Measurements from ENCODE around the gene RNASEH2A.

The RNASEH2A gene

DNA sequence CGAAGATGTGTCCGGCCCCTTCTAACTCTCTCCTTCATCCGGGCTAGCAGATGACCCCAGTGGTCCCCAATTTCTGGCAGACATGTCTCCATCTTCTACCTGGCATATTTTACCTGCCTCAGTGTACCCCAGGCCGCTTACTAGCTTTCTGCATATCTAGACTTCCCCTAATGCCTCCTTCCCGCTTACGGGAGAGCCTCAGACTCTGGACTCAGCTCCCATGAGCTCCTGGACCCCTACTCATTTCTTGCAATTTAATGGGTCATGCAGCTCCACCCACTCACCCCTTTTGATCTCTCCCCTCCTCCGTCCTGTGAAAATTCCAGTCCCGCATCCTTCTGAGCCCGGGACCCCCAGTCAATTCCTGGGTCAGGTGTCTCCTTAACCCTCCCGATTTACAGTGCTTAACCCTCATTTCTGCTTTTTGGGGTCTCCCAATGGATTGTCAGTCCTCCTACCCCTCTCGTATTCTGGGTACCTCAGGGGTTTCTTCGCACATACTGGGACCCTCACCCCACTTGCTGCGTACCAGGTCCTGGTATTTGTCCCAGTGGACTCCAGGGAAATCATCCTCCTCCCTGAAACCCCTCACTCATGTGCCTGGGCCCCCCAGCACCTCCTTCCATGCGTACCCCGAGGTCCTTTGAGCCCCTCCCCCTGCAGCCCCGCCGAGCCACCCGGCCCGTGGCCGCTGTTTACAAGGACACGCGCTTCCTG lies 15.6 kb upstream of the RNASEH2A start:
- Histone ChIP-seq H3K4me3 (ENCODE audit: low read depth in 1 of 2, low read length in 1 of 2) (peak overlapping the region; percentile 87 to 99), H3K4me1 (ENCODE audit: control insufficient read depth in 1 of 2, insufficient read depth in 1 of 2, low read depth in 1 of 2, low read length in 1 of 2) (peaks cover 47 to 60% of the 10 kb centered on the region in 2 experiments), H3K36me3 (peaks cover 8% of the 10 kb centered on the region), H3K27me3 (no peaks in the 10 kb centered on the region), H3K27ac (peak overlapping the region; percentile 100), H3K9me3 (no peaks in the 10 kb centered on the region)
- TF ChIP-seq, protein P1, sequence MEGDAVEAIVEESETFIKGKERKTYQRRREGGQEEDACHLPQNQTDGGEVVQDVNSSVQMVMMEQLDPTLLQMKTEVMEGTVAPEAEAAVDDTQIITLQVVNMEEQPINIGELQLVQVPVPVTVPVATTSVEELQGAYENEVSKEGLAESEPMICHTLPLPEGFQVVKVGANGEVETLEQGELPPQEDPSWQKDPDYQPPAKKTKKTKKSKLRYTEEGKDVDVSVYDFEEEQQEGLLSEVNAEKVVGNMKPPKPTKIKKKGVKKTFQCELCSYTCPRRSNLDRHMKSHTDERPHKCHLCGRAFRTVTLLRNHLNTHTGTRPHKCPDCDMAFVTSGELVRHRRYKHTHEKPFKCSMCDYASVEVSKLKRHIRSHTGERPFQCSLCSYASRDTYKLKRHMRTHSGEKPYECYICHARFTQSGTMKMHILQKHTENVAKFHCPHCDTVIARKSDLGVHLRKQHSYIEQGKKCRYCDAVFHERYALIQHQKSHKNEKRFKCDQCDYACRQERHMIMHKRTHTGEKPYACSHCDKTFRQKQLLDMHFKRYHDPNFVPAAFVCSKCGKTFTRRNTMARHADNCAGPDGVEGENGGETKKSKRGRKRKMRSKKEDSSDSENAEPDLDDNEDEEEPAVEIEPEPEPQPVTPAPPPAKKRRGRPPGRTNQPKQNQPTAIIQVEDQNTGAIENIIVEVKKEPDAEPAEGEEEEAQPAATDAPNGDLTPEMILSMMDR (IDR thresholded peaks at IDR 0.05) = no peak

DNA sequence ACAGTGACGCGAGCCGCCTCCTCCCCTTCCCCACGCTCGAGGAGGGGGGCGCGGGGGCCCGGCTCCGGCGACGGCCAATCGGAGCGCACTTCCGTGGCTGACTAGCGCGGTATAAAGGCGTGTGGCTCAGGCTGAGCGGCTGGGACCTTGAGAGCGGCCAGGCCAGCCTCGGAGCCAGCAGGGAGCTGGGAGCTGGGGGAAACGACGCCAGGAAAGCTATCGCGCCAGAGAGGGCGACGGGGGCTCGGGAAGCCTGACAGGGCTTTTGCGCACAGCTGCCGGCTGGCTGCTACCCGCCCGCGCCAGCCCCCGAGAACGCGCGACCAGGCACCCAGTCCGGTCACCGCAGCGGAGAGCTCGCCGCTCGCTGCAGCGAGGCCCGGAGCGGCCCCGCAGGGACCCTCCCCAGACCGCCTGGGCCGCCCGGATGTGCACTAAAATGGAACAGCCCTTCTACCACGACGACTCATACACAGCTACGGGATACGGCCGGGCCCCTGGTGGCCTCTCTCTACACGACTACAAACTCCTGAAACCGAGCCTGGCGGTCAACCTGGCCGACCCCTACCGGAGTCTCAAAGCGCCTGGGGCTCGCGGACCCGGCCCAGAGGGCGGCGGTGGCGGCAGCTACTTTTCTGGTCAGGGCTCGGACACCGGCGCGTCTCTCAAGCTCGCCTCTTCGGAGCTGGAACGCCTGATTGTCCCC lies 14.9 kb upstream of the RNASEH2A start, which contains the start of gene JUNB:
TSS of gene JUNB (plus strand) at position 142 of the 706 bp plus-strand sequence. CDS start at position 428, 286 bp downstream.
- H3K4me3 ChIP-seq (ENCODE audit: low read depth in 1 of 2, low read length in 1 of 2) = peak within 1 kb of the TSS; percentile 87 to 99

DNA sequence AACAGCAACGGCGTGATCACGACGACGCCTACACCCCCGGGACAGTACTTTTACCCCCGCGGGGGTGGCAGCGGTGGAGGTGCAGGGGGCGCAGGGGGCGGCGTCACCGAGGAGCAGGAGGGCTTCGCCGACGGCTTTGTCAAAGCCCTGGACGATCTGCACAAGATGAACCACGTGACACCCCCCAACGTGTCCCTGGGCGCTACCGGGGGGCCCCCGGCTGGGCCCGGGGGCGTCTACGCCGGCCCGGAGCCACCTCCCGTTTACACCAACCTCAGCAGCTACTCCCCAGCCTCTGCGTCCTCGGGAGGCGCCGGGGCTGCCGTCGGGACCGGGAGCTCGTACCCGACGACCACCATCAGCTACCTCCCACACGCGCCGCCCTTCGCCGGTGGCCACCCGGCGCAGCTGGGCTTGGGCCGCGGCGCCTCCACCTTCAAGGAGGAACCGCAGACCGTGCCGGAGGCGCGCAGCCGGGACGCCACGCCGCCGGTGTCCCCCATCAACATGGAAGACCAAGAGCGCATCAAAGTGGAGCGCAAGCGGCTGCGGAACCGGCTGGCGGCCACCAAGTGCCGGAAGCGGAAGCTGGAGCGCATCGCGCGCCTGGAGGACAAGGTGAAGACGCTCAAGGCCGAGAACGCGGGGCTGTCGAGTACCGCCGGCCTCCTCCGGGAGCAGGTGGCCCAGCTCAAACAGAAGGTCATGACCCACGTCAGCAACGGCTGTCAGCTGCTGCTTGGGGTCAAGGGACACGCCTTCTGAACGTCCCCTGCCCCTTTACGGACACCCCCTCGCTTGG lies 14.1 kb upstream of the RNASEH2A start:
- Histone ChIP-seq H3K9me3 (no peaks in the 10 kb centered on the region), H3K36me3 (peaks cover 8% of the 10 kb centered on the region), H3K27ac (peak overlapping the region; percentile 100), H3K4me1 (ENCODE audit: control insufficient read depth in 1 of 2, insufficient read depth in 1 of 2, low read depth in 1 of 2, low read length in 1 of 2) (peaks cover 41 to 55% of the 10 kb centered on the region in 2 experiments), H3K27me3 (no peaks in the 10 kb centered on the region), H3K4me3 (ENCODE audit: low read depth in 1 of 2, low read length in 1 of 2) (peak overlapping the region; percentile 87 to 99)
- TF ChIP-seq, protein P1 (IDR thresholded peaks at IDR 0.05) = no peak

More for the DNA sequence above, 14.9 kb upstream of the RNASEH2A start, which contains the start of gene JUNB:
- TF ChIP-seq, protein P1 (IDR thresholded peaks at IDR 0.05) = peak; percentile 51
- H3K36me3 ChIP-seq = peaks cover 8% of the 10 kb centered on the region
- no peaks in the 10 kb centered on the region for H3K9me3 ChIP-seq
- H3K4me1 ChIP-seq (ENCODE audit: control insufficient read depth in 1 of 2, insufficient read depth in 1 of 2, low read depth in 1 of 2, low read length in 1 of 2) = peaks cover 47 to 61% of the 10 kb centered on the region in 2 experiments
- no peaks in the 10 kb centered on the region for H3K27me3 ChIP-seq
- peak within 1 kb of the TSS; percentile 100 for H3K27ac ChIP-seq

DNA sequence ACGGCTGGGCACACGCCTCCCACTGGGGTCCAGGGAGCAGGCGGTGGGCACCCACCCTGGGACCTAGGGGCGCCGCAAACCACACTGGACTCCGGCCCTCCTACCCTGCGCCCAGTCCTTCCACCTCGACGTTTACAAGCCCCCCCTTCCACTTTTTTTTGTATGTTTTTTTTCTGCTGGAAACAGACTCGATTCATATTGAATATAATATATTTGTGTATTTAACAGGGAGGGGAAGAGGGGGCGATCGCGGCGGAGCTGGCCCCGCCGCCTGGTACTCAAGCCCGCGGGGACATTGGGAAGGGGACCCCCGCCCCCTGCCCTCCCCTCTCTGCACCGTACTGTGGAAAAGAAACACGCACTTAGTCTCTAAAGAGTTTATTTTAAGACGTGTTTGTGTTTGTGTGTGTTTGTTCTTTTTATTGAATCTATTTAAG lies 13.5 kb upstream of the RNASEH2A start:
- Histone ChIP-seq H3K36me3 (peaks cover 8% of the 10 kb centered on the region), H3K4me3 (ENCODE audit: low read depth in 1 of 2, low read length in 1 of 2) (peak overlapping the region; percentile 87 to 99), H3K27me3 (no peaks in the 10 kb centered on the region), H3K4me1 (ENCODE audit: control insufficient read depth in 1 of 2, insufficient read depth in 1 of 2, low read depth in 1 of 2, low read length in 1 of 2) (peaks cover 34 to 48% of the 10 kb centered on the region in 2 experiments), H3K9me3 (no peaks in the 10 kb centered on the region), H3K27ac (peak overlapping the region; percentile 100)
- TF ChIP-seq, protein P1 (IDR thresholded peaks at IDR 0.05) = no peak

Data from neutrophil (primary cell).